HG02870 (cell line): ENCODE data around the gene BDH1.
"Not testable (repeated sequence)": the region's sequence is repeated elsewhere in the genome, so short reads cannot be mapped to it uniquely, and the experiment has no call there.

Experiments
- ATAC-seq: cut with Tn5 transposase; IDR thresholded peaks from one replicate; pipeline ENCODE4 v1.9.1; 2021; ENCODE audit warnings: mild to moderate bottlenecking, moderate library complexity; ENCODE audit not compliant: unreplicated experiment

BDH1 gene

GRCh38 chr3:197490098-197491058, 65.4 kb downstream of the BDH1 start:
- no peak for ATAC-seq

GRCh38 chr3:197487911-197488391, 67.8 kb downstream of the BDH1 start:
- ATAC-seq, result no peak

- ATAC-seq, result no peak
These were observed 68.9 kb downstream of the BDH1 start for GRCh38 chr3:197486861-197487260.

GRCh38 chr3:197485143-197485542, 70.6 kb downstream of the BDH1 start:
- no peak for ATAC-seq

GRCh38 chr3:197484204-197484901, 71.4 kb downstream of the BDH1 start:
- no peak for ATAC-seq

- no peak for ATAC-seq
These were observed 73.8 kb downstream of the BDH1 start for GRCh38 chr3:197482001-197482400.

- no peak for ATAC-seq
These were observed 75.4 kb downstream of the BDH1 start for GRCh38 chr3:197480320-197480719.

GRCh38 chr3:197478746-197479668, 76.8 kb downstream of the BDH1 start:
- no peak for ATAC-seq

GRCh38 chr3:197477816-197478215, 78.0 kb downstream of the BDH1 start:
- not testable (repeated sequence) for ATAC-seq

GRCh38 chr3:197475997-197476525, 79.7 kb downstream of the BDH1 start:
- no peak for ATAC-seq

GRCh38 chr3:197475514-197475913, 80.3 kb downstream of the BDH1 start:
- ATAC-seq, result no peak

- no peak for ATAC-seq
These were observed 83.6 kb downstream of the BDH1 start for GRCh38 chr3:197472151-197472550.

GRCh38 chr3:197471221-197472010, 84.4 kb downstream of the BDH1 start:
- no peak for ATAC-seq

- no peak for ATAC-seq
These were observed 86.8 kb downstream of the BDH1 start for GRCh38 chr3:197468866-197469382.

GRCh38 chr3:197468167-197468566, 87.6 kb downstream of the BDH1 start:
- no peak for ATAC-seq

- ATAC-seq, result no peak
These were observed 89.0 kb downstream of the BDH1 start for GRCh38 chr3:197466586-197467399.

- no peak for ATAC-seq
These were observed 89.7 kb downstream of the BDH1 start for GRCh38 chr3:197465996-197466549.
